Hepatocyte (in vitro differentiated cells): ENCODE measurements around the gene OR10H1. TPM values are rescaled to one million over a fixed set of nuclear protein-coding genes. Genes with fewer than 3 reads are reported as not detected.

Source experiments
- DNase-seq: peaks from one replicate; pipeline ENCODE4 v3.0.0-alpha.2; 2016; ENCODE audit warnings: low spot score
- H2AFZ ChIP-seq: fragments of 200-600 bp; sonication (generic); 2 replicates; pipeline ENCODE4 v1.6.0; 2016; ENCODE audit warnings: antibody characterized with exemption, mild to moderate bottlenecking
- H3K27ac ChIP-seq: fragments of 200-600 bp; sonication (generic); 2 replicates; pipeline ENCODE4 v1.5.1; 2016; ENCODE audit warnings: mild to moderate bottlenecking
- H3K27me3 ChIP-seq: fragments of 200-600 bp; sonication (generic); 2 replicates; pipeline ENCODE4 v1.6.1; 2016
- H3K36me3 ChIP-seq: fragments of 200-600 bp; sonication (generic); replicated peaks from 2 replicates; pipeline ENCODE4 v1.5.1; 2016; ENCODE audit warnings: low read depth; ENCODE audit not compliant: insufficient read depth
- H3K4me1 ChIP-seq: fragments of 200-600 bp; sonication (generic); 2 replicates; pipeline ENCODE4 v1.5.1; 2016; ENCODE audit warnings: mild to moderate bottlenecking, moderate library complexity; ENCODE audit not compliant: insufficient read depth
- H3K4me2 ChIP-seq: fragments of 200-600 bp; sonication (generic); 2 replicates; pipeline ENCODE4 v1.6.0; 2016
- H3K4me3 ChIP-seq: fragments of 200-600 bp; sonication (generic); 2 replicates; pipeline ENCODE4 v1.5.1; 2016; ENCODE audit warnings: mild to moderate bottlenecking
- H3K79me2 ChIP-seq: fragments of 200-600 bp; sonication (generic); 2 replicates; pipeline ENCODE4 v1.6.0; 2017; ENCODE audit warnings: mild to moderate bottlenecking
- H3K9me2 ChIP-seq: fragments of 200-600 bp; sonication (generic); replicated peaks from 2 replicates; pipeline ENCODE4 v1.6.0; 2017; ENCODE audit warnings: mild to moderate bottlenecking; ENCODE audit not compliant: insufficient read depth
- H3K9me3 ChIP-seq: fragments of 200-600 bp; sonication (generic); 2 replicates; pipeline ENCODE4 v1.5.1; 2016; ENCODE audit warnings: low read depth, mild to moderate bottlenecking
- H4K20me1 ChIP-seq: fragments of 200-600 bp; sonication (generic); 2 replicates; pipeline ENCODE4 v1.6.0; 2016; ENCODE audit warnings: mild to moderate bottlenecking; ENCODE audit not compliant: insufficient read depth, poor library complexity, severe bottlenecking
- CTCF ChIP-seq: fragments of 200-600 bp; sonication (generic); IDR thresholded peaks from 2 replicates; pipeline ENCODE4 v1.5.1; 2016; ENCODE audit warnings: antibody characterized with exemption, mild to moderate bottlenecking; ENCODE audit not compliant: poor library complexity
- EZH2 ChIP-seq: fragments of 200-600 bp; sonication (generic); IDR thresholded peaks from 2 replicates; pipeline ENCODE4 v1.6.1; 2016; ENCODE audit warnings: antibody characterized with exemption, mild to moderate bottlenecking, borderline replicate concordance
- EZH2phosphoT487 ChIP-seq: fragments of 200-600 bp; sonication (generic); IDR thresholded peaks from one replicate; pipeline ENCODE4 v1.6.1; 2018; ENCODE audit warnings: antibody characterized with exemption, mild to moderate bottlenecking, low read depth, moderate library complexity; ENCODE audit not compliant: unreplicated experiment, severe bottlenecking
- WGBS: methylation state at CpG from one replicate; pipeline ENCODE4 v1.1.6; 2016; ENCODE audit warnings: low lambda C conversion rate; ENCODE audit errors: missing lambda C conversion rate; 5-methylcytosine and 5-hydroxymethylcytosine counted together
- polyA plus RNA-seq: library from polyadenylated mRNA; unstranded; fragments of >200 nt; fragmentation: Nextera tagmentation; extraction: Ambion mirVana; gene quantifications from 2 replicates; pipeline ENCODE4 v1.2.1, GENCODE V29; 2016
- total RNA-seq: library from RNA; depleted of rRNA; stranded (reverse); fragments of >200 nt; gene quantifications from 2 replicates; pipeline ENCODE4 v1.2.3, GENCODE V29; 2014

The OR10H1 gene
- total and polyA plus RNA-seq, 2 experiments from 2014 or later, result not detected

GRCh38 chr19:15828121-15828610 lies 12.7 kb upstream of the OR10H1 start:
- Histone ChIP-seq H3K4me3 (no peak overlapping the region), H3K9me2 (no peaks in the 10 kb centered on the region), H3K36me3 (no peaks in the 10 kb centered on the region), H3K79me2 (no peaks in the 10 kb centered on the region), H2AFZ (no peak overlapping the region), H3K27ac (no peak overlapping the region), H3K4me1 (no peaks in the 10 kb centered on the region), H3K4me2 (no peak overlapping the region), H4K20me1 (no peaks in the 10 kb centered on the region), H3K9me3 (no peaks in the 10 kb centered on the region), H3K27me3 (no peaks in the 10 kb centered on the region)
- TF ChIP-seq CTCF (no peak), EZH2phosphoT487 (no peak), EZH2 (no peak)
- WGBS, result 92% methylated on average over 7 of the region's 7 CpGs
- no peak for DNase-seq

- Histone ChIP-seq H4K20me1 (no peaks in the 10 kb centered on the region), H3K36me3 (no peaks in the 10 kb centered on the region), H3K9me3 (no peaks in the 10 kb centered on the region), H3K79me2 (no peaks in the 10 kb centered on the region), H3K4me2 (no peak overlapping the region), H3K9me2 (no peaks in the 10 kb centered on the region), H3K27me3 (no peaks in the 10 kb centered on the region), H3K4me1 (no peaks in the 10 kb centered on the region), H3K4me3 (no peak overlapping the region), H3K27ac (no peak overlapping the region), H2AFZ (no peak overlapping the region)
- WGBS, result 97% methylated on average over 1 of the region's 1 CpG
- no peak for DNase-seq
- no peak for TF ChIP-seq EZH2phosphoT487
Observed at GRCh38 chr19:15825753-15826152, 10.3 kb upstream of the OR10H1 start.

GRCh38 chr19:15820646-15821045 lies 5.2 kb upstream of the OR10H1 start:
- no peaks in the 10 kb centered on the region for H3K9me3 ChIP-seq
- no peak overlapping the region for H2AFZ ChIP-seq
- no peak overlapping the region for H3K4me3 ChIP-seq
- H3K9me2 ChIP-seq, result no peaks in the 10 kb centered on the region
- 75% methylated on average over 8 of the region's 8 CpGs for WGBS
- no peak for DNase-seq
- H3K4me2 ChIP-seq, result no peak overlapping the region
- no peaks in the 10 kb centered on the region for H3K36me3 ChIP-seq
- no peaks in the 10 kb centered on the region for H3K27me3 ChIP-seq
- H3K79me2 ChIP-seq, result no peaks in the 10 kb centered on the region
- no peak overlapping the region for H3K27ac ChIP-seq
- no peaks in the 10 kb centered on the region for H4K20me1 ChIP-seq
- no peak for TF ChIP-seq EZH2
- no peak for TF ChIP-seq CTCF
- TF ChIP-seq EZH2phosphoT487, result no peak
- H3K4me1 ChIP-seq, result no peaks in the 10 kb centered on the region

GRCh38 chr19:15813916-15814315 lies 1.5 kb downstream of the OR10H1 start:
- H3K36me3 ChIP-seq, result no peaks in the 10 kb centered on the region
- H3K4me2 ChIP-seq, result no peak overlapping the region
- H3K9me2 ChIP-seq, result no peaks in the 10 kb centered on the region
- TF ChIP-seq EZH2phosphoT487 (no peak), CTCF (no peak), EZH2 (no peak)
- H3K9me3 ChIP-seq, result no peaks in the 10 kb centered on the region
- H4K20me1 ChIP-seq, result no peaks in the 10 kb centered on the region
- H3K4me1 ChIP-seq, result no peaks in the 10 kb centered on the region
- no peak overlapping the region for H2AFZ ChIP-seq
- WGBS, result 51% methylated on average over 7 of the region's 7 CpGs
- H3K4me3 ChIP-seq, result no peak overlapping the region
- H3K27me3 ChIP-seq, result no peaks in the 10 kb centered on the region
- no peaks in the 10 kb centered on the region for H3K79me2 ChIP-seq
- H3K27ac ChIP-seq, result no peak overlapping the region
- DNase-seq, result no peak
